ENCODE results near the gene SPATA18.

- TF ChIP-seq CTCF (IDR thresholded peaks at IDR 0.05) (no peak), EZH2 (IDR thresholded peaks at IDR 0.05; ENCODE audit: borderline replicate concordance, insufficient read depth, low read depth, low read length, poor library complexity, severe bottlenecking) (no peak)
Observed at GRCh38 chr4:52079659-52080058, 28.6 kb downstream of the SPATA18 start.
